Measurements from ENCODE around the gene ZBTB43.
"Not testable (repeated sequence)": the region's sequence is repeated elsewhere in the genome, so short reads cannot be mapped to it uniquely, and the experiment has no call there.

ZBTB43 gene, protein sequence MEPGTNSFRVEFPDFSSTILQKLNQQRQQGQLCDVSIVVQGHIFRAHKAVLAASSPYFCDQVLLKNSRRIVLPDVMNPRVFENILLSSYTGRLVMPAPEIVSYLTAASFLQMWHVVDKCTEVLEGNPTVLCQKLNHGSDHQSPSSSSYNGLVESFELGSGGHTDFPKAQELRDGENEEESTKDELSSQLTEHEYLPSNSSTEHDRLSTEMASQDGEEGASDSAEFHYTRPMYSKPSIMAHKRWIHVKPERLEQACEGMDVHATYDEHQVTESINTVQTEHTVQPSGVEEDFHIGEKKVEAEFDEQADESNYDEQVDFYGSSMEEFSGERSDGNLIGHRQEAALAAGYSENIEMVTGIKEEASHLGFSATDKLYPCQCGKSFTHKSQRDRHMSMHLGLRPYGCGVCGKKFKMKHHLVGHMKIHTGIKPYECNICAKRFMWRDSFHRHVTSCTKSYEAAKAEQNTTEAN

DNA sequence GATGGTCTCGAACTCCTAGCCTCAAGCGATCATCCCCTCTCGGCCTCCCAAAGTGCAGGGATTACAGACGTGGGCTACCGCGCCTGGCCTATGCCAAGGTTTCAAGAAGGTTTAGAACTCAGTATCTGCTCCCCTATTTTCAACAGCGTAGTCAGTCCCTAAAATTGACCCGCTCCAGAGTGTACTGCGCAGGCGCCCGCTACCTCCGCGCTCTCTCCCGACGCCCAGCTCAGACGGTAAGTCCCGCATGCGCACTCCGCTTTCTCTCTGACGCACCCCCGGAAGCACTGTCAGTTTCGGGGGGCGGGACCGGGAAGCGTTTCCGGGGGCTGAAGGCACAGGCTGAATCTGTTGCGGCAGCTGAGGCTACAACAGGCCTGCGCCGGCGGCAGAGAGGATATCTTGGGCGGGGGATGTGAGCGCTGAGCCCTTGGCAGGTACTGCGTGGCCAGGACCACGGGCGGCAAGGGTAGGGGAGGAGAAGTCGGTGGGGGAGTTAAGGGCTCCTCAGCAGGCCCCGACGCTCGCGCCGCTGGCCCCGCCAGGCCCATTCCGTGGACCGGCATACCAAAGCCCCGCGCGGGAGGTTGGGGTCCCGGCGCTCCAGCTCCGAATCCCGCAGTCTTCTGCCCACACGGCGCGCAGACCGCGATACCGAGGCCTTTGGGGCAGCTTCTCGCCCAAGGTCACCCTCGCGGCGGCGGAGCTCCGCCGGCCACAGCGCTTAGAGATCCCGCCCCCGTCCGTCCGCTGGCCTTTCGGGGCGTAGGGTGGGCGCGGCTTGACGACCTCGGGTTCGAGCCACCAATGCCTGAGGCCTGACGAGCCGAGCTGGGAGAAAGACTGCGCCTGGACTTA, at the start of gene ZBTB43:
TSS of gene ZBTB43 (plus strand) at position 345 of the 858 bp plus-strand sequence. CDS start 27,470 bp downstream, outside the sequence.
- peak; percentile 98 for DNase-seq

DNA sequence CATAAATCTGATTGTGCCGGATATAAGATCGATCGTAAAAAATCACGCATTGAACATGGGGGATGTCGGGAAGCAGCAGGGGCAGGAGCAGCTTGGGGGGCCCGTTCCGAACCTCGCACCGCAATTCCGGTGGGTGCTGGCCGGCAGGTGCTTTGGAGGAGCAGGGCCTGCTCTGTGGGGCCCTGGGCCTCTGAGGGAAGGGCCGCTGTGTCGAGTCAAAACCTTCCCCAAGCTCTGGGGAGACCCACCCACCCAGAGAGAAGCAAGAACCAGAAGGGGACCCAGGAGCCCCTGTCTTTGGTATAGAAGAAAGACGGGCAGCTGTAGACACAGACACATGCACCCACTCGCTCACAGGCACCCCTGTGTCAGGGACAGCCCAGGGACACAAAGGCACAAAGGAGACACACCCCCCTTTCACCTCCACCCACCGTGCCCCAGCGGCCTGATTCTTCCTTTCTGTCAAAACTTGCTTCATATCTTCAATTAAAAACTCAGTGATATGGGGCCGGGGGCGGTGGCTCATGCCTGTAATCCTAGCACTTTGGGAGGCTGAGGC, 49.4 kb upstream of the ZBTB43 start:
- no peak for DNase-seq

DNA sequence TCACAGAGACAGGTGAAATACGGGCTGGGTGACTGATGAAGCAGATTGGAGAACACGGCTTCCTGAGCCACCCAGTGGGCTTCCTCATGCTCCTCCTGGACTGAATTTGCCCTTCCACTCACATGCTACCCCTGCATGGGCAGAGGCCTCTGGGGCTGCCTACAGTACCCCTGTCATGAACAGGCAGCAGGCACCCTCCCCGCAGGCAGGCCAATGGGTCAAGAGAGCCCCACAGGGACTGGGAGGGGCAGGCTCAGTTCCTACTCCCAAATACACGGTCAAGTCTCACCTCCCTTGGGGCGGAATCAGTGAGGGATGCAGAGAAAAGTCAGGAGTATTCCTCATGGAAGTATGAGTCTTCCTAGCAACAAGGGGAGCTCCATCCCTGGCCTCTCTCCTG, 48.6 kb upstream of the ZBTB43 start:
- DNase-seq, result no peak

DNA sequence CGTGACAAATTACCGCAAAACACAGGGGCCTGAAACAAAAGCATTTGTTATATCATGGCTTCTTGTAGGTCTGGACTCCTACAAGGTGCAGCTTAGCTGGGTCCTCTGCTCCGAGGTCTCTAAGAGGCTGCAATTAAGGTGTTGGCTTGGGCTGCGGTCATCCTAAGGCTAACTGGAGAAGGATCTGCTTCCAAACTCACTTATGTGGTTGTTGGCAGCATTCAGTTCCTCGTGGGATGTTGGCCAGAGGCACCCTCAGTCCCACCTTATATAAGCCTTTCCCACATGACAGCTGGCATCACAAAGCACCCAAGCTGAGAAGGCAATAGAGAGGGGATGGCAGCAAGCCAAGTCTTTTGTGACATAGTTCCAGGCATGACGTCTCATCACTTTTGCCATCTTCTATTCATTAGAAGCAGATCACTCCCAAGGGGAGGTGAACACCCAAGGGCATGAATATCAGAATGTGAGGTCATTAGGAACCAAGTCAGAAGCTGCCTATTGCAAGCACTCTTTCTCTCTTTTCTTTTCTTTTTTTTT, 47.9 kb upstream of the ZBTB43 start:
- DNase-seq, result no peak

DNA sequence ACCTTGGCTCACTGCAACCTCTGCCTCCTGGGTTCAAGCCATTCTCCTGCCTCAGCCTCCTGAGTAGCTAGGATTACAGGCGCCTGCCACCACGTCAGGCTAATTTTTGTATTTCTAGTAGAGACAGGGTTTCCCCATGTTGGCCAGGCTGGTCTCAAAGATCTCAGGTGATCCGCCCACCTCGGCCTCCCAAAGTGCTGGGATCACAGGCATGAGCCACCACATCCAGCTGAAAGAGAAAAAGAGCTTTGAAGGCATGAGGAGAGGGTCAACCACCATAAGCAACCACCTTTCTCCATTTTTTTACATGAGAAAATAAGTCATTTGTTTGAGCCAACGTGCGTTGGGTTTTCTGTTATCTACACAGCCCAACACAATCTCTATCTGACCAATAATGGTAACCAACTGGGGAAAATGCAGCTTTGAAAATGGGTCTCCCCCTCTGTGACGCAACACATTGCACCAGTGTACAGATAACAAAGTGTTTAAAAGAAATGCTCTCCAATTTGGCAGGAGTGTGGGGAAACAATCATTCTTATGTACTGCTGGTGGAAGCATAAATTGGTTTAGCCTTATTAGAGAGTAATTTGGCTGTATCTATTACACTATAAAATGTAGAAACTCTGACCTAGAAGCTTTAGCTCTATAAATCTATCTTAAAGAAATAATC, 45.8 kb upstream of the ZBTB43 start:
- no peak for DNase-seq

DNA sequence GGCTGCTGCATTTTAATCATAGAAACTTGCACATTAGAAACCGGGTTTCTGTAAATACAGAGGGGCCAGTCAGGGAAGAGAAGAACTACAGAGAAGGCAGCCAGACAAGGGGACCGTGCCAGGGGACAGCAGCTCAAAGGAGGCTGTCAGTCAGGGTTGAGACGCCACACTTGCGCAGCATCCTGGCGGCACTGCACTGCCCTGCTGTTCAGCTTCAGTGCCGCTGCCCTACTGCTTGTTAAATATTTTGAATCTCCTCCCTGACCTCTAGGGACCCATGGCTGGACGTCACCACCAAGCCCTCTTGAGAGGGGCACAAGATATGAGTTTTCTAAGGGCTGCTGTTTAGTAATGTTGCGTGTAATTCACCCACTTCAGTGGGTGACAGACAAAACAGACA, 43.6 kb upstream of the ZBTB43 start:
- no peak for DNase-seq

DNA sequence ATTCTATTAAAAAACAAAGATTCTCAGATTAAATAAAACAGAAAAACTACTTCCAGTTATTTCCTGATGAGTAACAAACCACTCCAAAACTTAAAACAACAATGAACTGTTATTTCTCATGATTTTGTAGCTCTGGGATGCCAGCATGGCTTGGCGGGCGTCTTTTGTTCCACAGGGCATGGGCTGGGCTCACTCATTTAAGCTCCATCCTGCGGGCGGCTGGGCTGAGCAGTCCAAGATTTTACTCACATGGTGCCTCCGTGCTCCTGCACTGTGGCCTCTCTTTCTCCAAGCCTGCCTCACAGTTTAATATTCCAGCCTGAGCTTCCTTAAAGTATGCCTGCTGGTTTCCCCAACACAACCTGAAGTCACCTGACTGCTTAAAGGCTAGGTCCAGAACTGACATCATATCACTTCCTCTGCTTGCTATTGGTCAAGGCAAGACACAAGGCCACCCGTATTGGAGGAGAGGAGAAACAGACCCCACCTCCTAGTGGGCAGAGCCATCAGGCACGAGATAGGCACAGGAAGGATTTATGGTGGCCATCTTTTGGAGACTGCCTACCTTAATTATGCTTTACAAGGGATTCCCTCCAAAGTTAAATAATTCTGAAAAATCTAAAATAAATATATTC, 41.6 kb upstream of the ZBTB43 start:
- DNase-seq, result peak; percentile 17

DNA sequence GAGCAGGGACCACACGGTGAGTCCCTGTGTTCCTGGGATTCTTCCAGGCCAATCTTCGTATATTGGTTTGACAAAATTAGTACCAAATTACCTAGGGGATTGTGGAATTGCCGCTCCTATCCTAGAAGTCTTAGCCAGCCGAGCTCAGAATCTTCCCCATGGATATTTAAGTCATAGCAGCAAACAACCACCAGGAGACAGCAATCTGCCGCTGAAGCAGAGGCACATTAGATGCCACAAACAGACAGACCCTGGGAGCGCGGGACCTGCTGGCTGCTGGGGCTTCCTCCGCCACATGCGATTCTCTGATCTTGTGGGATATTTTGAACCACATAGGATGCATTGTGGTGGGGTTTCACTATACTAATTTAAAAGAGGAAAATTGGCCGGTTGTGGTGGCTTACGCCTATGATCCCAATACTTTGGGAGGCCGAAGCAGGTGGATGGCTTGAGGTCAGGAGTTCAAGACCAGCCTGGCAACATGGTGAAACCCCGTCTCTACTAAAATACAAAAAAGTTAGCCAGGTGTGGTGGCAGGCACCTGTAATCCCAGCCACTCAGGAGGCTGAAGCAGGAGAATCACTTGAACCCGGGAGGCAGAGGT, 31.7 kb upstream of the ZBTB43 start:
- DNase-seq, result peak; percentile 18

DNA sequence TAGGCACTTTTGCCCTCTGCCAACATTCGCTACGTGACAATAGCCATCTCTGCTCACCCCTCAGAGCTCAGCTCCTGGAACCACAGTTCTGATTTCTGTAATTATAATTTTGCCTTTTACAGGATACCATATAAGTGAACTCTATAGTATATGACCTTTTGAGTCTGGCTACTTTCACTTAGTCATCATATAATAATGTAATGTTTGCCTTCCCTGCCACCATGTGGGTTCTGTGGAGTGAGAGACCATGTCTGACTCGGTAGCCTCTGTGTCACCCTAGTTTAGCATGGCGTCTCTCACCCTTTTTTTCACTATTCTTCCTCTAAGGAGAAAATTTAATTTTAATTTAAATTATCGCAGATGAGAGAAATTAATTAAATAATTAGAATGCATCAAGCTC, 28.9 kb upstream of the ZBTB43 start:
- no peak for DNase-seq

DNA sequence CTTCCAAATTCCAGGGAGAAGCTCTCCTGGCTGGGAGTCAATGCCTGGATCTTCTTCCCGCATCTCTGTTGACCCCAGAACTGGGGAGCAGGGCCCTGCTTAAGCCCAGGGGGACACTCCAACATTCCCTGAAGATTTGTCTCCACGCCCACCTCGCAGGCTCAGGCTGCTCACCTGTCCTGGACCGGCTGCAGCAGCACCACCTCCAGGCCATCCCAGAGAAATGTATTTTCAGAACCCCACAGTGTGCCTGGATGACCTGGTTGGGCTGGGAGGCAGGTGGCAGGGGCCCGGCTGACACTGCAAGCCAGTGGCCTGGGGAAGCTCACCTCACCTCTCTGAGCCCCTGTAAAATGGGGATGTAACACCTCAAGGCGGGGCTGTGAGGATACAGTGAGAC, 27.1 kb upstream of the ZBTB43 start:
- peak; percentile 7 for DNase-seq

DNA sequence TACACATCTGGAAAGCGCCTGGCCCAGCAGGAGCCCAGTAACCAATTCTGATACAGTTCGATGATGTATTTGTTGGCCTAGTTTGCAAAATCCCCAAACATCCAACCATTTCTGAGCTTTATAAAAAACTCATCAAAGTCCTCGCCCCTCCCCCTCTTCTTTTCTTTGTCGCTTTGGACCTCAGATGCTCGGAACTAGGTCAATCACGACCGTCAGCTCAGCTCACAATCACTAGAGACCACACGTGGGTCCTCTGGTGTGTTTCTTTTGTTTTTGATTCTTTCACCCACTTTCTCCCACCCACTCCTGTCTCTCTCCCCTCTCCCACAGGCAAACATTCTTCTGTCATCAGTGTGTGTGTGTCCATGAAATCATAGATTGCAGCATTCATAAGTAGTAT, 26.7 kb upstream of the ZBTB43 start:
- no peak for DNase-seq

DNA sequence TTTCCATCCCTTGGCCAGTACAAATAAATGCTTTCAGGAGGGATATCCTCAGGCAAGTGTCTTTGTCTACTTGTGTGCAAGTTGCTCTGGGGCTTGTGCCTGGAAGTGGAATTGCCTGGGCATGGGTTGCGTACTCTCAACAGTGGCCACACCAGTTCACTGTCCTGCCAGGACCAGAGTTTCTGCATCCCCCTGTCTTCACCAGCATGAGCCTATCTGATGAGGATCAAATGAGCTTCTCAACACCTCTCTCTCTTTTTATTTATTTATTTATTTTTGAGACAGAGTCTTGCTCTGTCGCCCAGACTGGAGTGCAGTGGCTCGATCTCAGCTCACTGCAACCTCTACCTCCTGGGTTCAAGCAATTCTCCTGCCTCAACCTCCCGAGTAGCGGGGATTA, 26.1 kb upstream of the ZBTB43 start:
- not testable (repeated sequence) for DNase-seq

DNA sequence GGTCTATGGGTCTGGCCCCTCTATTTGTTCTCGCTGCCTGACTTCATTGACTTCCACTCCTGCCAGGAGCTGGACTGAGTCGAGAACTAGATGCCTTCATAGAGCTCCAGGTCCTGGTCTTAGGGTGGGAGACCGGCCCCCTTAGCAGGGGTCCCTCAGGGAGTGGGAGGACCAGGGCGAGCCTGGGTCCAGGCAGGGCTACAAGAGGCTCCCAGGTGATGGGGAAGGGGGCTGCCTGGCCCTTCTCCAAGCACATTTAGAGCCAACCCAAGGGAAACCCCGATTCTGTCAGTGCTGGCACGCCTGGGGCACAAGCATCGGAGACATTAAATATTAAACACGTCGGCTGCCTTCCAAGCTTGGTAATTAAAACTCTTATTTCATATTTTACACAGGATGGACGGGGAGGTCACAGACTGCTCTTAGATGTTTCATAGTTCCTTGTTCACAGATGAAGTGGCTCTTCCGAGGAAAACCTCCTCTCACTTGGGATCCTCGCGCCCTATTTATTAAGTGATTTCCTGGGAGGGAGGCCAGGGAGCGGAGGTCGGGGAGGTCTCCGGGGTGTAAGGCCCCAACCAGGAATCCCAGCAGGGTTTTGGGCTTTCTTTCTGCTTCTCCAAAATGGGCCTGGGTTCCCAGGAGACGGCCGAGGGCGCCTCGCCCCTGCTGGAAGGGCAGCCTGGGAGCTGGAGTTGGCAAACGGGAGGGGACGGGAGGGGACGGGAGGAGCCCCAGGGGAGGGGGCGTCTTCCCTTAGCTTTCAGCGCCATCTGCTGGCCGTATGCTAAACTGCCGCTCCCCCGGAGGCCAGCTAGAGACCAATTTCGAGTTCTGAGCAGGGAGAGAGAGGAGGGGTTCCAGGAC, 23.4 kb upstream of the ZBTB43 start:
- peak; percentile 80 for DNase-seq

DNA sequence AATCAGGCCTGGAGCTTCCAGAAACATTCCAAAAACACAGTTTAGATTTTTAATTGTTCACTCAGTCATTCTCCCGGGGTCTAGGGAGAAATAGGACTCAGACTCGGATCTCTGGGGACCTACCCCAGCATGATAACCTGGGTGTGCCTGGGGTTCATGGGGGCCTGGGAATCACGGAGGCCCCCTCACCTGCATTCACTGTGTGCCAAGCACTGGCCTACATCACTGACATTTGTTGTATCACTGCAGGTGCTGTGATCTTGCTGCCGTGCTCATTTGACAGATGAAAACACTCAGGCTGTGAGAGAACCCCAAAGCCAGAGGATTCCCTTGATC, 22.8 kb upstream of the ZBTB43 start:
- DNase-seq, result no peak

DNA sequence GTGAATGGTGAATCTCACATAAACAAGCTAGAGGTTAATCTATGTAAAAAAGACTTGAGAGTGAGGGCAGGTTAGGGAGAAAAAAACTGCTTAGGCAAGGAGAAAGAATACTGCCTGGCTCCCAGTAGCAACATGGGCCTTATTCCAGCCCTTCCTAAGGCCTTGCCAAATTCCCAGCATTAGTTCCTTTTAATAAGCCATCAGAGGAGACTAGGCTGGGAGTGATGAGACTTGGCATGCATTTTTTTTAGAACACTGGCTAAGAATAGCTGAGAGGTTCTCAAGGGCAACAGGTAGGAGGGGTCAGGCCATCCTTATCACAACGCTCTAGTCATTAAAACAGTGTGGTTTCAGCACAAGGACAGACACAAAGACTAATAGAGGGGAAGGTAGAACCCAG, 20.9 kb upstream of the ZBTB43 start:
- DNase-seq, result no peak

DNA sequence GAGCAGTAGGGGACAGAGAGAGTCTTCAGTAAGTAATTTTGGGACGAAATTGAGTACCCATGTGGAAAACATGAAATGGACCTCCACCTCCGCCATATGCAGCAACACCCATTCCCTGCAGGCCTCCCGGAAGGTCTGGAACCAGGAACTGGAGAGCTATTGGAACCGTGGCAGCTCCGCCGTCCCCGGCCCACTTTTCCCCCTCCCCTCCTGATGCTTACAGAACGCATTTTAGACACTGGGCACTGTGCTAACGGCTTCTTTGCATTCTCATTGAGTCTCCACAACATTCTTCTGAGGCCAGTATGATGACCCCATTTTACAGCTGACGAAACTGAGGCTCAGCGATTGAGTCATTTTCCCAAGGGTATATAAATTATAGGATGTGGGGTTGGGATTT, 20.4 kb upstream of the ZBTB43 start:
- DNase-seq, result no peak

DNA sequence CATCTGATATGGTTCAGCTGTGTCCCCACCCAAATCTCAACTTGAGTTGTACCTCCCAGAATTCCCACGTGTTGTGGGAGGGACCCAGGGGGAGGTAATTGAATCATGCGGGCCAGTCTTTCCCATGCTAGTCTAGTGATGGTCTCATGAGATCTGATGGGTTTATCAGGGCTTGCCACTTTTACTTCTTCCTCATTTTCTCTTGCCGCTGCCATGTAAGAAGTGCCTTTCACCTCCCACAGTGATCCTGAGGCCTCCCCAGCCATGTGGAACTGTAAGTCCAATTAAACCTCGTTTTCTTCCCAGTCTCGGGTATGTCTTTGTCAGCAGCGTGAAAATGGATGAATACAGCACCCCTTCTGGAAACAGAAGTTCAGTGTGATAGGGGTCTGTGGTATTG, 20.0 kb upstream of the ZBTB43 start:
- DNase-seq, result not testable (repeated sequence)

DNA sequence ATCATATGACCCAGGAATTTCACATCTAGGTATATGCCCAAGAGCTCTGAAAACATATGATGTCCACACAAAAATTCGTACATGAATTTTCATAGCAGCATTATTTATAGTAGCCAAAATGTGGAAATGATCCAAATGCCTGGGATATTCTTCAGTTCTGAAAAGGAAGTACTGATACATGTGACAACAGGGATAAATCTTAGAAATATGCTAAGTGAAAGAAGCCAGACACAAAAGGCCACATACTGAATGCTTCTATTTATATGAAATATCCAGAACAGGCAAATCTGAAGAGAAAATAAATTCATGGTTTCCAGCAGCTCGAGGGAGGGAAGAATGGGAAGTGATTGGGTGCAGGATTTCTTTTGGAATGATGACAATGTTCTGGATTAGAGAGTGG, 16.8 kb upstream of the ZBTB43 start:
- no peak for DNase-seq

DNA sequence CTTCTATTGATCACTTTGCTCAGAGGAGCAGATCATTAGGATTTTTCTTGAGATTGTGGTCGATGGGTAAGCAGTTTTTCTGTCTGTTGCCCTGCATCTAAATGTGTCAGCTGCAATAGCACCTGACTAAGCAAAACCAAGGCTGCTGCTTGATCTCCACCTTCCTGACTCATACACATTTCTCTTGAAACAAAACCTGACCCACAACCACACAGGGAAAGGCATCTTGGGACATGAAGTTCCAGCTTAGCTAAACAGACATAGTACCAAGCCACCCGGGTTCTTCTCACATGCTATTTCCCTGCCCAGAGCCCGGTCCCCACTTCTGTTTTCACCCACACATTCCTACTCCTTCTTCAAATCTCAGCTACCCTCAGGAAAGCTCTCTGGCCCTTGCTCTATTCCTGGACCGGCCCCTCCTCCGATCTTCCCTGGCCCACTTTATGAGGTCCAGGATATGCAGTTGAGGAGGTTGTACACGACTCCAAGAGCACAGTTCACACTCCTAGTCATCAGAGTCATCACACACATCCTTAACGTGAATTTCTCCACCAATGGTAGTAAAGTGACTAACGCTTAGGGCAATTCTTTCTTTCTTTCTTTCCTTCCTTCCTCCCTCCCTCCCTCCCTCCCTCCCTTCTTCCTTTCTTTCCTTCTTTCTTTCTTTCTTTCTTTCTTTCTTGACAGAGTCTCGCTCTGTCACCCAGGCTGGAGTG, 16.0 kb upstream of the ZBTB43 start:
- DNase-seq, result peak; percentile 62

DNA sequence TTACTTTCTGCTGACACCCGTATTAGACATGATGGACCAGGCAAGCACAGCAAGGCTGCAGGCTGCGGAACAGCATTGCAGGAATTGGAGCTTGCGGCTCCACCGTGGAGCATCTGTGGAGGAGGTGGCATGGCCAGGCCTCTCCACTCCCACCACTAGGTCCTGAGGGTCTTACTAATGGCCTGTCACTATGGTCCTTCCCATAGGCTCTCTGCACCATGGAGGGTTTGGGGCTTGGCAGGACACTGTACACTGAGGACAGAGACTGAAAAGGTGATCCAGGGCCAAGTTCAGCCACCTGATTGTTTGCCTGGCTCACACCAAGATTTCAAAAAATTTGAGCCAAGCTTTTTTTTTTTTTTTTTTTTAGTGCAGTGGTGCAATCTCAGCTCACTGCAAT, 14.3 kb upstream of the ZBTB43 start:
- no peak for DNase-seq

Measured in activated CD4-positive, alpha-beta T cell treated with anti-CD3 and anti-CD28 coated beads, Interleukin-10, Interleukin-2, amounts not matched to agents 100 ng/mL and 50 ng/mL, durations not matched to agents 16 hours and 8 hours (primary cell).